Activated CD4-positive, CD25-positive, alpha-beta regulatory T cell (primary cell): Measurements from ENCODE around the gene STXBP5.
"Not testable (repeated sequence)": the region's sequence is repeated elsewhere in the genome, so short reads cannot be mapped to it uniquely, and the experiment has no call there.

Experiments used
- DNase-seq, 4 experiments: peaks; one replicate each; lab custom pipeline; 2025; lab: John Stamatoyannopoulos, UW

STXBP5 gene

DNA sequence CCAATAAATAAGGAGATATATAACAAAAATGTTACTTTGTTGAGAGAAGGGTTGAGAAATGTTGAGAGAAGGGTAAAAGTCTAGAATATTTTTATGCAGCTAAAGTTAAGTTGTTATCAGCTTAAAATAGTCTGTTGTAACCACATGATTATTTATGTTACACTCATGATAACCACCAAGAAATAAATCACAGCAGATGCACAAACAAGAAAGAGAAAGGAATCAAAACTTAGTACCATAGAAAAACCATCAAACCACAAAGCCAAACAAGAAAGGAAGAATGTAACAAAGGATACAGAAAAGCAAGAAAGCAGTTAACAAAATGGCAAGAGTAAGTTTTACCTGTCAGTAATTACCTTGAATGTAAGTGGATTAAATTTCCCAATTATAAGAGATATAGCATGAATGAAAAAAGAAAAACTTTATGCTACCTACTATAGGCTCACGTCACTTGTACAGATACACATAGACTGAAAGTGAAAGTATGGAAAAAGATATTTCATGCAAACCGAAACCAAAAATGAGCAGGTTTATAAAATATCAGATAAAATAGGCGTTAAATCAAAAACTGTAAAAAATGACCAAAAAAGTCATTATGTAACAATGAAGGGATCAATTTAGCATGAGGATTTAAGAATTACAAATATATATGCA, 93.6 kb downstream of the STXBP5 start:
- DNase-seq = no peak

- DNase-seq = no peak
Observed at GRCh38 chr6:147298461-147298860, 94.2 kb downstream of the STXBP5 start.

DNA sequence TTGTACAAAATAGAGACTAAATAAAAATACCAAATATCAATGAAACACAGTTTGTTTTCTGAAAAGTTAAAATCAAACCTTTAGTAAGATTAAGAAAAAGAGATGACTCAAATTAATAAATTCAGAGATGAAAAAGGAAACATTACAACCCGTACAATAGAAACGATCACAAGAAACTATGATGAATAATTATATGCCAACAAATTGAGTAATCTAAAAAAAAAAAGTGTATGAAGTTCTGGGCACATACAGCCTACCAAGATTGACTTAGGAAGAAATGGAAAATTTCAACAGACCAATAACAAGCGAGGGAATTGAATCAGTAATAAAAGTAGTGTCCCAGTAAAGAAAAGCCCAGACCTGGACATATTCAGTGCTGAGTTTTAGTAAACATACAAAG, 94.8 kb downstream of the STXBP5 start:
- no peak for DNase-seq

- DNase-seq = no peak
Observed at GRCh38 chr6:147301070-147301469, 96.9 kb downstream of the STXBP5 start.

- no peak for DNase-seq
Observed at GRCh38 chr6:147304016-147304415, 99.8 kb downstream of the STXBP5 start.

DNA sequence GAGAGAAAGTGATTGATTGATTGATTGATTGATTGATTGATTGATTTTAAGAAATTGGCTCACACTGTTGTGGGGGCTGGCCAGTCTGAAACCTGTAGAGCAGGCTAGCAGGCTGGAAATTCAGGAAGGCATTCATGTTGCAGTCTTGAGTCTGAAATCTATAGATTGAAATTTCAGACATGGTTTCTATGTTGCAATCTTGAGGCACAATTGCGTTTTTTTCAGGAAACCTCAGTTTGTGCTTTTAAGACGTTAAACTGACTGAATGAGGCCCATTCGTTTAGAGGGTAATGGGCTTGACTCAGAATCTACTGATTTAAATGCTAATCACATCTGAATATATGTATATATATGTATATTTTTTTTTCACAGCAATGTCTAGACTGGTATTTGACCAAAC, 106.3 kb downstream of the STXBP5 start:
- DNase-seq = no peak

DNA sequence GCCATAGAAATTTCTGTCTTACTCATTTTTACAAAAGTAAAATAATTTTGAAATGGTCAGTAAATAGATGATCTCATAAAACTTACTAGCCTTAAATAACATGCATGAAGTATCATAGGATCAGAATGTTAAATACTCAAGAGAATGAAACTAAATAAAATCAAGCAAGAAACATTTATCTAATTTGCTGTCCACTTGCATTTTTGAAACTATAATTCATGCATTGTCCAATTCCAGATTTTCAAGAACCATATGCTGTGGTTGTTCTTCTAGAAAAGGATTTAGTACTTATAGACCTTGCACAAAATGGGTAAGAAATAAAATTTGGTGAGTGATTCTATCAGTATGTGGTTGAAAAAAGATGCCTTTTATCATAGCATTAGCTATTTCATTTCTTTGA, 107.0 kb downstream of the STXBP5 start:
- DNase-seq = no peak

DNA sequence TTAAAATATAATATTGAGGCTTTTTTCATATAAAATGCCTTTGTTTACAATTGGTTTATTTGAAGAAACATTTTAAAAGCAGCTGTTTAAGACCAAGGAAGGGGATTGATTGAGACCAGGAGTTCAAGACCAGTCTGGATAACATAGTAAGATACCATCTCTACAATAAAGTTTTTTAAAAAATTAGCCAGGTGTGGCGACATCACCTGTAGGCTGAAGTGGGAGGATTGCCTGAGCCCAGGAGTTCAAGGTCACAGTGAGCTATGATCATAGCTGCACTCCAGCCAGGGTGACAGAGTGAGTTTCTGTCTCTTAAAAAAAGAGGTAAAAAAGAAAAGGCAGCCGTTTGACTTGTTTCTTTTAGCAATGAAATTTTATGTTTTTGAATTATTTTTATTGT, 117.0 kb downstream of the STXBP5 start:
- no peak for DNase-seq

DNA sequence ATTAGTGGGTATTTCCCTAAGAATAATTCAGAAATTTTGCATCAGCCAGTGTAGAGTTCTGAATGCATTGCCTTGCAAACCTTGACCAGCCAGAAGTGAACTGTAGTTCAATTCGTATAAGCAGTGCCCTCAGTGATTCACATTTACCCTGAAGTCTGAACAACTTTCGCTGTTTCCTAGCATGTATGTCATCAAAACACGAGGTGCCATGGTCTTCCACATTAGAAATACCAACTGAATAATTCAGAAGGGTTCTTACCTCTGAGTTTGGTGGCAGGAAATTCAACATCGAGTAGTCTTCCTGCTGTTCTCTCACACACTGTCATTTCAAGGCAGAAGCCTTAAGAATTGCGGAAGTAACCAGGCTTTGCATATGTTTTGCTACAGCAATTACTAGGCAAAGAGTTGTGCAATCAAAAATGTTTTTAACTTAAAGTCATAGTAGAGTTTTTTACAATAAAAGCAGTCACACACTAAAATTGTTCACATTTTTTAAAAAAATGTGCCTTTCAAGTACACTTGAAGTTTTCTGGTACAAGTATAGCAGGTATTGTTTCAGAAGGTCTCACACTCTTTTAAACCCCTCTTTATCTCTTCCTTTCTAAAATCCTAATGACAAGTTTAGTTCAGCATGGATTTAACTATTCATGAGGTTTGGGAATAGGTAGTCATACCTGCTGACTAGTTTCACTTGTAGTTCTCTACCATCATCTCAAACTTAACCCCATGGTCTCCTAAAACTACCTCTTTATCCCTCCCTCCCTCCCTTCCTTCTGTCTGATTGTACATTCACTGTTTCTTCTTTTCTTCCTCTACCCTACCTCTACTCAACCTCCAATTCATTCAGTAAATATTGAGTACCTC, 118.3 kb downstream of the STXBP5 start:
- DNase-seq = no peak

GRCh38 chr6:147325557-147325956, 121.3 kb downstream of the STXBP5 start:
- DNase-seq = no peak

DNA sequence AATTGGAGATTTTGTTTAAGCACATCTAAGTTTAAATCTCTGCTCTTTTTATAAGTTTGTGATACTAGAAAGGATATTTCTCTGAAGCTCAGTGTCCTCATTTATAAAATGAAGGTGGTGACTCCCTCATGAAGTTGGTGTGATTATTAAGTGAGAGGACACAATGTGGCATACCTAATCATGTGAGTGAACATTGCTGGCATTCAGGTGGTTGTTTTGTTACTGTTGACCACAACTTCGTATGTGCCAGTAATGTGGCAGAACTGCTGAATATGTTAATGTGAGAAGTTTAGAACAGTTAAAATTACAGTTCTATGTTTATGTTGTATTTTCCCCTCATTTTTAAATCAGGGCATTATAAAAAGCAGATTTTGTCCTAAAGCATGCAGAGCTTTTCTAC, 127.2 kb downstream of the STXBP5 start:
- DNase-seq = no peak

- DNase-seq = no peak
Observed at GRCh38 chr6:147337921-147338320, 133.7 kb downstream of the STXBP5 start.

DNA sequence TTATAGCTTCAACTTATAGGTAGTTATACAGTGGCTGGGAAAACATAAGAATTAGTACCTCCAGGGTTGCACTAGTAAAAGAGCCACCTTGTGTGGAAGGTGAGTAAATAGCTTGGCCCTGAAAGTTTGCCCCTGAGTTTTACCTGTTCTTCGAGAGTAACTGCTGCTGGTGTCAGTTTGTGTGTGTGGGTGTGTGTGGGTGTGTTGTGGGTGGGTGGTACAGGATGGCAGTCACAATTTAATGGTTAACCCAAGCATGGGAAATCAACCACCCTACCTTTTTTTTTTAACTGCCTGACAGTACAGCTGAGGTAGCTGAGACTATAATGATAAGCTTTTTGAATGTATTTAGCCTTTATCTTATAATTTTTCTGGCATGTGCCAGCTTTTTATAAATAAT, 137.3 kb downstream of the STXBP5 start:
- no peak for DNase-seq

DNA sequence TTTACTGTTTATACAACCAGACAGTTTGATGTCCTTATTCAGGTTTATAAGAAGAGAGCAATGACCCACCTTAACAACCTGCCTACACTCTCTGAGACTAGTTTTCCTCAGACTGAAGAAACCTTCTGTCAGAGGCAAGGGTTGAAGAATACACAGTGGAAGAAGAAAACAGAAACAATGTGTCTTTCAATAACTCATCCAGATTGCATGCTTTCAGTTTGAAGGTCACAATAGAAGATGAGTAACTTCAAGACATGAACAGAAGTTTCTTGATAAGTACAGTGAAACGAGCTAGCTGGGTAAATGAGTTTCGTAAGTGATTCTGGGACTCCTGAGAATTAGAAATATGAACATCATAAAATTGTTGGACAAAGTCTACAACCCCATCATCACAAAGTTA, 141.7 kb downstream of the STXBP5 start:
- DNase-seq = no peak

GRCh38 chr6:147347179-147347881, 143.1 kb downstream of the STXBP5 start:
- no peak for DNase-seq

GRCh38 chr6:147347882-147348575, 143.8 kb downstream of the STXBP5 start:
- DNase-seq = no peak

DNA sequence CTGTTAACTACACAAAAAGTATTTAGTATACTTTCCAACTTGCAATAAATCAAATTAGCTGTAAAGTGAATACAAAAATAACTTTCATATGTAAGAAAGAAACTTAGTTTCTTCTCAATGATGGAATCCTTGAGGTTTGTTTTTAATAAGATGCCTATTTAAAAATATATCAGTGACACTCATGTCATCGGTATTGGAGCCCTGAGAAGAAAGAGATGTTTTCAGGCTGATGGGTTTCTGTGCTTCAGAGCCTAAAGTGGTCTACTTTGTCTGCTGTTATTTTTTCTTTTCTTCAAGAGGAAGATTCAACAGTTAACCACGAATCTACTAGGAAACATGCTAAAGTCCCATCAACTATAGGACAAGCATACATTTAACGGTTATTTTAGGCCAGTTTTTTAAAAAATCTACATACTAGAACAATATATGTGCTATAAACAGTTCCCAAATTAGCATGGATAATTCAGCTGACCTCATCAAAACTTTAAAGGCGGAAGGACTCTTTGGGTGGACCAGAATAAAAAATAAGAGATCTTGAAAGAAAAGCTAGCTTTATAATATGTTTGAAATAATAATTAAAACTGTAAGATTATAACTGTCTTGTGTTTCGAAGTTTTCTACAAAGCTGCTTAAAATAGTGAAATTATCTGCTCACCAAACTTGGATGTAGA, 157.2 kb downstream of the STXBP5 start:
- DNase-seq = no peak

DNA sequence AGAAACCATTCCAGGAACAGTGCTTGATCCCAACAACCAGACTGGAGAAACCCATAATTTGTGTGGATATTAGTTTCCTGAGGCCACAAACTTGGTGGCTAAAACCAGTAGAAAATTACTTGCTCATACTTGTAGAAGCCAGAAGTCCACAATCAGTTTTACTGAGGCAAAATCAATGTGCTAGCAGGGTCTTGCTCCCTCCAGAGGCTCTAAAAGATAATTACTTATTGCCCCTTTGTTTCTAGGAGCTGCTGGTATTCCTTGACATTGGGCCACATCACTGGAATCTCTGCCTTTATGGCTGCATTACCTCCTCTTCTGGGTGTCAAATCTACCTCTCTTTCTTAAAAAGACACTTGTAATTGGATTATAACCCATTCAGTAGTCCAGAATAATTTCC, 162.1 kb downstream of the STXBP5 start:
- DNase-seq = no peak

DNA sequence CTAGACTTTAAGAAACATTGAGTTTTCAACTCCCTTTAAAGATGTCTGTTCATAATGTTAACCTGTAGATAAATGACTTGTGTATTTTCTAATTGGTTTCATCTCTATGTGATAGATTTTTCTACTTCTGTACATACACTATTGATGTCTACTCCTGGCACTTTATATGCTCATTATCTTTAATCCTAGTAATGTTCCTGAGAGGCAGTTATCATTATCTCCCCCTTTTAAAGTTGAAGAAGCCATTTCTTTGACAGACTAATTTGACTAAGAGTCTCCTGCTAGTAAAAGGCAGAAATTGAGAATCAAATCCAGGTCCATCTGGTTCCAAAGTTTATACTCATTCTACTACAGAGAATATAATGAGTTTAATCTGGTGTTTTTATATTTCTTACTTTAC, 167.1 kb downstream of the STXBP5 start:
- DNase-seq = no peak

DNA sequence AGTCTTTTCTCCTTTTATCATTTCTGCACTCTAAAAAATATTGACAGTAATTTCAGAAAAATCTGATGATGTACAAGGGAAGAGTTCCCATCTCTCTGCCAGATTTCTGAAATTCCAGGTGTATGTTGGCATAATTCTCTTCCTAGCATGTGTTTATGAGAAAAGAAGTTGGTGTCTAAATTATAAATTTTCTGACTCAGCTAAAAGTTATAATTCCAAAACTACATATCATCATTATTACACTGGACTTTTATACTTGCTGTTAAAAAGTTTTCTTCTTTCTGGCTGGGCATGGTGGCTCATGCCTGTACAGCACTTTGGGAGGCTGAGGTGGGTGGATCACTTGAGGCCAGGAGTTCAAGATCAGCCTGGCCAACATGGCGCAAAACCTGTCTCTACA, 168.6 kb downstream of the STXBP5 start:
- DNase-seq = no peak

- DNase-seq = no peak
Observed at GRCh38 chr6:147378819-147379218, 174.6 kb downstream of the STXBP5 start.

DNA sequence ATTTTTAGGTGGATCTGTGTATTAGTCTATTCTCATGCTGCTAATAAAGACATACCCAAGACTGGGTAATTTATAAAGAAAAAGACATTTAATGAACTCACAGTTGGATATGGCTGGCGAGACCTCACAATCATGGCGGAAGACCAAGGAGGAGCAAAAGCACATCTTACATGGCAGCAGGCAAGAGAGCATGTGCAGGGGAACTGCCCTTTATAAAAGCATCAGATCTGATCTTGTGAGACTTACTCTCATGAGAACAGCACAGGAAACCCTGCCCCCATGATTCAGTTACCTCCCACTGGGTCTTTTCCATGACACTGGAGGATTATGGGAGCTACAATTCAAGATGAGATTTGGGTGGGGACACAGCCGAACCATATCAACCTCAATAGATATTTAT, 176.6 kb downstream of the STXBP5 start:
- not testable (repeated sequence) for DNase-seq
